Pericardium fibroblast (primary cell): ENCODE measurements around the gene TRIM41. TPM values are rescaled to one million over a fixed set of nuclear protein-coding genes. Genes with fewer than 3 reads are reported as not detected.

Experiments
- total RNA-seq: library from RNA; depleted of rRNA; stranded (reverse); fragments of >200 nt; gene quantifications from 2 replicates; pipeline ENCODE4 v1.2.3, GENCODE V29; 2015

Gene TRIM41
- total RNA-seq: 13.0 and 15.8 TPM in 2 replicates

DNA sequence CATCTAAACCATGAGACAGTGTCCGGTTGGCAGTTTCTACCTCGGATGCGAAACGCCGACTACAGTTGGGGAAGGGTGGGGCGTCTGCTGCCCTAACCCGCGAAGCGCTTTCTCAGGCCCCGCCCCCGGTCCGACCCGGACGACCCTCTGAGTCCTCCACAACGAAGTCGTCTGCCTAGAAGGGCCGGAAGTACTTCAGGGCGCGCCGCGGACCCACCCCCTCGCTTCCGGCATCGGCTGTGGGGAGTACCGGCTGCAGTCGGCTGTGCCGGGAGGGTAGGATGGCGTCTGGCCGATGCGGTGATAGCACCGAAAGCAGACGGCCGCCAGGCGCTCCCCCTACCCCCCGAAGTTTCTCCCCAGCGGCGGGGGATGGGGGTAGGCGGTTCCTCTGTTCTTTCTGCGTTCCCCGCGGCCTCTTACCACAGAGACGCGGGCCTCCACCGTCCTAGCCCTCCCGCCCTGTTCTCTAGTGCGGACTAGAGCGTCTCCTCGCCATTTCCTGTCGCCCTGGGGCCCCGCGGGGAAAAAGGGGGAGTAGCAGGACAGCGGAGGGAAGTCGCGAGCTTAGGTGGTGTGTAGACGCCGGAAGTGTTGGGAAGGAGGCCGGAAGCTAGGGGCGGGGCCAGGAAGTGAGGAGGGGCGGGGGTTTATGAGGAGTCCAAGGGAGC is at the start of gene TRIM41:
Gene TRIM41 (plus strand): TSS at position 224 of the 671 bp plus-strand sequence. CDS start 719 bp downstream, outside the sequence.

DNA sequence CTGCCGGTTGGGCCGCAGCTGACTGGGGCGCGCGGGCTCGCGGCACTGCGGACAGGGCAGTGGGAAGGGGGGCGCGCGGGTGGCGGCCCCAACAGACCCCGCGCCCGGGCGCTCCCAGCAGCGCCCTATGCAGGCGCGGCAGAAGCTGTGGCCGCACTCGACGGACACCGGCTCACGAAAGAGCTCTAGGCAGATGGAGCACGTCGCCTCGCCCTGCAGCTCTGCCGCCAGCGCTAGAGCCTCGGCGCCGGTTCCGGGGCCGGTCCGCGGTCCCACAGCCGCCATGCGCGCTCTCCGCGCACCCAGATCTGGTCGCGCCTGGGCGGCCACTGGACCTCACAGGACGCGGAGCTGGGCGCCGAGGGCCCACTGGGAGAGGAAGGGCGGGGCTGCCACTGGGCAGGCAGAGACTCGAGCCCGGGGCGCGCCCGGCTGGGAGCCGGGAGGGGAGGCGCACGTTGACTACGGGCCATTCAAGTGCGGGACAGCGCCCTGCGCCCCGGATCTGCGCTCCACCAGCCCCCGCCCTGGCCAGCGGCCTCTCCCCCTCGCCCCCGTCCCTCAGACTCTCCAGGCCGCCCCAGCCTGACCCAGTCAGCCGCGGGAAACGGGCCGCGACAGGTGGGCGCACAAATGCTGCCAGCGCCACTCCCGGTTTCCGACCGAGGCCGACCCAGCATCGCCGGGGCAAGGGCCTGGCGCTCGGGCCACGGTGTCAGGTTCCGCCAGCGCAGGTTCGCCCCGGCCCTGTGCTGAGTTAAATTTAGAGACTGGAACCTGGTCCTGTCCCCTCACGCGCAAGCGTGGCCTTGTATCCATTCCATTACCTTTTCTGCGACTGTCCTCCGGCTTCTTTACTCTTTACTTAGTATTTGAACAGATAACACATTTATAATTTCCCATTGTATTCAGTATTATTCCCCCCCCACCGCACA is 18.0 kb upstream of the TRIM41 start, which contains the start of gene TRIM7:
Gene TRIM7 (minus strand): TSS at position 371 of the 935 bp plus-strand sequence. CDS start 86 bp downstream, at position 285.

DNA sequence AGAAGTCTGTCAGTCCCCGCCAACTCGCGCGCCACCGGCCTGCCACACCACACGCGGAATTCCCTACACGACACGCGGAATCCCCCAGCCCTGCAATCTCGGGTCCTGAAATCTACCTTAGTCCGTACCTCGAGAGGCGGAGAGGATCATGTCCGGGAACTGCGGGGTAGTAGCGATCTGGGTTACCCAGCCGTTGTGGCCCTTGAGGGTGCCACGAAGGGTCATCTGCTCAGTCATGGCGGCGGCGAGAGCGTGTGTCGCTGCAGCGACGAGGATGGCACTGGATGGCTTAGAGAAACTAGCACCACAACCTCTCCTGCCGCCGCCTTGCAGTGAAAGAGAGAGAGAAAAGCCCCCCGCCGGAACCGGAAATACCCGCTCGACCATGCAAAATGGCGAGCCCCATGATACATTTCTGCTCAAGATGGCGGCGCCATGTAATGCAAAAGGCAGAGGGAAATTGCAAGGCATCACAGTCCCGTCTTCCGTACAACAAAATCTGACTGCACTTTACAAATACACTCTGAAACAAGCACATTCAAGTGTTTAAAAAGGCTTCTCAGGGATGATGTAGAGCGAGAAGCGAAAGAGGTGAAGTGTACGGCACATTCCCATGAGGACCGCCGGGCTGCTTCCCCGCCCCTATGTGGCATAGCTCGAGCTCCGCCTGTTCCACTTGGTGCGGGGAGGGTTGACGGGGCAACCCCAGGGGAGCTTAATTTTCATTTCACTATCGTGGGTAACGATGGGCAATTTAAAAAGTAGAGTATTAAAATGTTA is 20.7 kb downstream of the TRIM41 start, which contains the start of gene RACK1:
Gene RACK1 (minus strand): TSS at position 343 of the 780 bp plus-strand sequence. CDS start 106 bp downstream, at position 237.

DNA sequence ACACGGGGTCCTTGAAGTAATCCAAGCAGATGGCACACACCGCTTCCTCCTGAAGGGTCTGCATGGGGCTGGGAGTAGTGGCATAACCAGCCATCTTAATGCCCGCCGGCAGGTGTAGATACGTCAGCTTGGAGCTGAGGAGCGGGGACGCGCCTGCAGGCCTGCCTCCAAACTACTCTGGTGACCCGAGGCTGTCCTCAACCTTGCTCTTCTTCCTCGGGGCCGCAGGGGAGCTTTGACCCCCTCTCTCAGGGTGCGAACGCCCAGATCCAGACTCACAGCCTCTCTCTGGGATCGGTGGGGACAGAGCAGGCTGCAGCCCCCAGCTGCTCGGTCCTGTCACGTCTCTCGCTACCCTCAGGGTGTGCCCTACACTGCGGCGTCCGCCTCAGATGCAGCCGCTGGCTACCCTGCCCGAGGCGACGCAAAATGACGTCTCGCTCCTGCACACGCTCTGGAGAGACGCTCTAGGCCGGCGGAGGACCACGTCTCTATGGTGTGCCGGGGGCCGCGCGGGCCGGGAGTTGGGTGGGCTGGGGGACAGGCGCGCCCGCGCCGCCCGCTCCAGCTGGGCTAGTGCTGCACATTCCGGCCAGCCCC is 37.7 kb downstream of the TRIM41 start, which contains the start of gene TRIM52:
Gene TRIM52 (minus strand): TSS at position 424 of the 600 bp plus-strand sequence. CDS start 330 bp downstream, at position 94.

Other genes with a start within 250 kb of the TRIM41 start
- not detected in 2 replicates for gene BTNL3, start 234.4 kb upstream of the TRIM41 start, total RNA-seq
- not detected in 2 replicates for gene BTNL9, start 183.0 kb upstream of the TRIM41 start, total RNA-seq
- not detected in 2 replicates for gene OR2V1, start 92.1 kb upstream of the TRIM41 start, total RNA-seq
- gene OR2V2, start 75.7 kb upstream of the TRIM41 start, total RNA-seq: not detected in 2 replicates
- 0.94 and 1.9 TPM in 2 replicates for gene TRIM7, start 18.1 kb upstream of the TRIM41 start, total RNA-seq
- 3,255 and 5,180 TPM in 2 replicates for gene RACK1, start 20.6 kb downstream of the TRIM41 start, total RNA-seq
- 4.4 and 5.7 TPM in 2 replicates for gene TRIM52, start 37.9 kb downstream of the TRIM41 start, total RNA-seq
- gene OR4F3, start 144.0 kb downstream of the TRIM41 start, total RNA-seq: not detected in 2 replicates